Upper lobe of left lung (tissue), 4 donors: Measurements from ENCODE around the gene MUC5AC.

Source experiments
- EP300 ChIP-seq, 4 donors: sonication (generic); formaldehyde crosslinking; IDR thresholded peaks; one replicate each; pipeline ENCODE4 v1.5.1; 2017; ENCODE audit warnings: antibody characterized with exemption in 4 of 4, control low read depth in 2 of 4
- POLR2A ChIP-seq, 4 donors: fragments of 450-650 bp; IDR thresholded peaks; one replicate each; pipeline ENCODE4 v1.5.1; 2016 to 2017; ENCODE audit warnings: antibody characterized with exemption in 4 of 4, mild to moderate bottlenecking in 2 of 4
- POLR2AphosphoS5 ChIP-seq, 2 donors: sonication (generic); formaldehyde crosslinking; IDR thresholded peaks; one replicate each; pipeline ENCODE4 v1.5.1; 2017; ENCODE audit warnings: antibody characterized with exemption in 2 of 2
- TF ChIP-seq, protein P1 (sequence below), 6 experiments: fragments of 450-650 bp in 4 of 6; fragments of 200-600 bp in 2 of 6; sonication (generic) in 2 of 6; IDR thresholded peaks; one replicate each; pipeline ENCODE4 v1.5.1; 2016 to 2019; ENCODE audit warnings: antibody characterized with exemption in 6 of 6

DNA sequence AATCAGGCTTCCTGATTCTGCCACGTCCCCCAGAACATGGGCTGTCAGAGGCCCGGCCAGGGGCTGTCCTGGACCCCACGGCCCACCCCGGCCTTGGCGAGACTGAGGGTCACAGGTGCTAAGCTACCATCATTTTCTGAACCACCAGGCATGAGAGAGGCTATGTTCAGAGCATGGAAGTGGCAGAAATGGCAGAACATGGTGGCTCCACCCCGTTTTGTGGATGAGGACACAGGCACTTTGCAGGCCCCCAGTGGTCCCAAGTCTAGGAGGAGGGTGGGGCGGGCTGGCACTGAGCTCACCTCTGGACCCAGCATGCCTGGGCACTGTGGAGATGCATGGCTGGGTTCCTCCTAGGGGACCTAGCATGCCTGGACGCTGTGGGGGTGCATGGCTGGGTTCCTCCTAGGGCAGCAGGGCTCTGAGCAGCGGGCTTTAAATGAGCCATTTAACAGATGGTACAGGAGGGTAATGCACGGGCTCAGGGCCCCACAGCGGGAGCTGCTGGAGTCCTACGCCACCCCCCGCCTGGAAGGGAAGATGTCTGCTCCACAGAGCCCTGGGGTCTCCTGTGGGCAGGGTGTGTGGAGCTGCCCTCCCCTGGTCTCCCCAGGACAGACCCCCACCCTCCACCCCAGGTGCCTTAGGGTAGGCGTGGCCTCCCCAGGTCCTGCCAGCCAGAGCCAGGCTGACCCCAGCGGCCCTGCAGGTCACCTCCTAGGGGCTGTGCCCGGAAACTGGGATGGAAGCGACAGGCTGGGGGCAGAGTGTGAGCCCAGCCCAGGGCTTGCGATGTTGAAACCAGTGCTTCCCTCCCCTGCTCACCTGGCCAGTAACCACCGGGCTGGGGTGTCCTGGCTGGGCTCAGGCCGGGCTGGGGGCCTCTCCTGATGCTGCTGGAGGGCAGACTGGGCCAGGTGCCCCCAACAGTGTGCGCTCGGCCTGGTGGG is 6.1 kb upstream of the MUC5AC start:
- TF ChIP-seq, protein P1, sequence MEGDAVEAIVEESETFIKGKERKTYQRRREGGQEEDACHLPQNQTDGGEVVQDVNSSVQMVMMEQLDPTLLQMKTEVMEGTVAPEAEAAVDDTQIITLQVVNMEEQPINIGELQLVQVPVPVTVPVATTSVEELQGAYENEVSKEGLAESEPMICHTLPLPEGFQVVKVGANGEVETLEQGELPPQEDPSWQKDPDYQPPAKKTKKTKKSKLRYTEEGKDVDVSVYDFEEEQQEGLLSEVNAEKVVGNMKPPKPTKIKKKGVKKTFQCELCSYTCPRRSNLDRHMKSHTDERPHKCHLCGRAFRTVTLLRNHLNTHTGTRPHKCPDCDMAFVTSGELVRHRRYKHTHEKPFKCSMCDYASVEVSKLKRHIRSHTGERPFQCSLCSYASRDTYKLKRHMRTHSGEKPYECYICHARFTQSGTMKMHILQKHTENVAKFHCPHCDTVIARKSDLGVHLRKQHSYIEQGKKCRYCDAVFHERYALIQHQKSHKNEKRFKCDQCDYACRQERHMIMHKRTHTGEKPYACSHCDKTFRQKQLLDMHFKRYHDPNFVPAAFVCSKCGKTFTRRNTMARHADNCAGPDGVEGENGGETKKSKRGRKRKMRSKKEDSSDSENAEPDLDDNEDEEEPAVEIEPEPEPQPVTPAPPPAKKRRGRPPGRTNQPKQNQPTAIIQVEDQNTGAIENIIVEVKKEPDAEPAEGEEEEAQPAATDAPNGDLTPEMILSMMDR (IDR thresholded peaks at IDR 0.05), result no peak
- TF ChIP-seq POLR2A (IDR thresholded peaks at IDR 0.05) (no peak), POLR2AphosphoS5 (IDR thresholded peaks at IDR 0.05) (no peak), EP300 (IDR thresholded peaks at IDR 0.05) (no peak)
